ENCODE results near the gene CNN3. TPM values are rescaled to one million over a fixed set of nuclear protein-coding genes. Genes with fewer than 3 reads are reported as not detected.

The CNN3 gene
- total and polyA plus RNA-seq, 2 donors from 2014 or later = 232 to 291 TPM

DNA sequence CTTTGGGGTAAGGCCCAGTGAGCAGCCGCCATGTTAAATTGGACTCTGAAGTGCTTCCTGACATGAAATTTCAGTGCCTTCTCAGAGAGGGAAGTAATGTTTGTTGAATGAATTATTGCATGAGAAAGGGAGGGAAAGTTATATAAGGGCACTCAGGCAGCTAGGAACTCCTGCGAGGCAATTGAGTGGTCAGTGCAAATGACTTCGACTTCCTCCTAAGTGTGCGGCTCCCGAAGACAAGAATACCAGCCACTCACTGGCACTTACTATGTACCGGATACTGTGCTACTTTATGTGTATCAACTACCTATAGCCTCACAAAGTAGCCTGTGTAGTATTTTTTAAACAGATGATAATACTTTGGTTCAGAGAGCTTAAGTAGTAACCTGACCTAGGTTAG, 52.5 kb downstream of the CNN3 start:
- no peaks in the 10 kb centered on the region for H3K27me3 ChIP-seq (ENCODE audit: control insufficient read depth, insufficient read depth, low read length)
- H3K9ac ChIP-seq (ENCODE audit: low read length in 3 of 3) = no peak overlapping the region
- no peak overlapping the region for H3K4me3 ChIP-seq (ENCODE audit: low read length in 3 of 3)
- H3K36me3 ChIP-seq (ENCODE audit: control insufficient read depth in 2 of 3, insufficient read depth in 3 of 3, low read length in 3 of 3) = peaks cover 0 to 26% (median 2%) of the 10 kb centered on the region in 3 donors
- H3K4me1 ChIP-seq (ENCODE audit: control insufficient read depth in 2 of 3, insufficient read depth in 2 of 3, low read depth in 1 of 3, low read length in 3 of 3) = no peaks in the 10 kb centered on the region
- intact Hi-C loops (cut with DNase I) = no loop called here
- DNase-seq = no peak
- FAIRE-seq = no peak
- TF ChIP-seq, protein P1, sequence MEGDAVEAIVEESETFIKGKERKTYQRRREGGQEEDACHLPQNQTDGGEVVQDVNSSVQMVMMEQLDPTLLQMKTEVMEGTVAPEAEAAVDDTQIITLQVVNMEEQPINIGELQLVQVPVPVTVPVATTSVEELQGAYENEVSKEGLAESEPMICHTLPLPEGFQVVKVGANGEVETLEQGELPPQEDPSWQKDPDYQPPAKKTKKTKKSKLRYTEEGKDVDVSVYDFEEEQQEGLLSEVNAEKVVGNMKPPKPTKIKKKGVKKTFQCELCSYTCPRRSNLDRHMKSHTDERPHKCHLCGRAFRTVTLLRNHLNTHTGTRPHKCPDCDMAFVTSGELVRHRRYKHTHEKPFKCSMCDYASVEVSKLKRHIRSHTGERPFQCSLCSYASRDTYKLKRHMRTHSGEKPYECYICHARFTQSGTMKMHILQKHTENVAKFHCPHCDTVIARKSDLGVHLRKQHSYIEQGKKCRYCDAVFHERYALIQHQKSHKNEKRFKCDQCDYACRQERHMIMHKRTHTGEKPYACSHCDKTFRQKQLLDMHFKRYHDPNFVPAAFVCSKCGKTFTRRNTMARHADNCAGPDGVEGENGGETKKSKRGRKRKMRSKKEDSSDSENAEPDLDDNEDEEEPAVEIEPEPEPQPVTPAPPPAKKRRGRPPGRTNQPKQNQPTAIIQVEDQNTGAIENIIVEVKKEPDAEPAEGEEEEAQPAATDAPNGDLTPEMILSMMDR (IDR thresholded peaks at IDR 0.05; ENCODE audit: borderline replicate concordance, extremely low read depth, insufficient read depth) = no peak
- H3K9me3 ChIP-seq (ENCODE audit: control insufficient read depth in 2 of 3, insufficient read depth in 1 of 3, low read length in 3 of 3) = no peaks in the 10 kb centered on the region
- H3K27ac ChIP-seq (ENCODE audit: low read depth in 2 of 2, low read length in 2 of 2) = no peak overlapping the region

DNA sequence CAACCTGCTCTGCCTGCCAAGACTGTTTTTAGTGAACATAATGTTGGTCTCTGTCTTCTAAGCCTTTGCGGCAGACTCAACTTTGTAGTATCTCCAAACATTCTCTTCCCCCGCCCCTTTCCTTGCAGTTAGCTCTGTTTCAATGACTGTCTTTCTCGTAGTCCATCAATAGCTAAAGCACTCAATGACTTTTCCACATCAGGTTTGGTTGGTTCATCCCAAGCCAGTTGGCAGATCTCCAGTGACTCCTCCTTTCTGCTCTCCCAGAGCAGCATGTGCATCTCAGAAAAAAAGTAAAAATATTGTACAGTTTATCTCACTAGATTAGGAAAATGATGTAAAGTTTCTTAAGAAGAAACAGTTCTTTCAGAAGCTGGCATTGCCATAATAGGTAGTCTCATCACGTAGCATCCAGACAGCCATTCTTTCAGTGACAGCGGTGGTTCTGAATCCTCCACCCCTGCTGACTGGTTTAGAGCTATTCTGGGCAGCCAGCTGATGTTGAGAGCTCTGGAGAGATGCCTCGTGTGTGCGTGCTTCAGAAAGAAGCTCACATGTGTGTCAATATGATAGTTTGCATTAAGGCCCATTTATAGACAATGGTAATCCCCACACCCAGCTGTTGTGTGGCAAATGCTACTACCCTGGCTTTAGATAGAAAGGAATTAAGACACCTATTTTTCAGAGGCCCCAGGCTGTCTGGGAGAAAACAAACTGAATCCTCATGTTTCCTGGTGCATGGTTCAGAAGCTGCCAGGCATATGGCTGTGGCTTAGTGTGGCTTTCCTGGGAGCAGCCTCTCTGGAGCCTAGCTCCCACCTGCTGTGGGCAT, 53.2 kb downstream of the CNN3 start:
- intact Hi-C loops (cut with DNase I) = no loop called here

DNA sequence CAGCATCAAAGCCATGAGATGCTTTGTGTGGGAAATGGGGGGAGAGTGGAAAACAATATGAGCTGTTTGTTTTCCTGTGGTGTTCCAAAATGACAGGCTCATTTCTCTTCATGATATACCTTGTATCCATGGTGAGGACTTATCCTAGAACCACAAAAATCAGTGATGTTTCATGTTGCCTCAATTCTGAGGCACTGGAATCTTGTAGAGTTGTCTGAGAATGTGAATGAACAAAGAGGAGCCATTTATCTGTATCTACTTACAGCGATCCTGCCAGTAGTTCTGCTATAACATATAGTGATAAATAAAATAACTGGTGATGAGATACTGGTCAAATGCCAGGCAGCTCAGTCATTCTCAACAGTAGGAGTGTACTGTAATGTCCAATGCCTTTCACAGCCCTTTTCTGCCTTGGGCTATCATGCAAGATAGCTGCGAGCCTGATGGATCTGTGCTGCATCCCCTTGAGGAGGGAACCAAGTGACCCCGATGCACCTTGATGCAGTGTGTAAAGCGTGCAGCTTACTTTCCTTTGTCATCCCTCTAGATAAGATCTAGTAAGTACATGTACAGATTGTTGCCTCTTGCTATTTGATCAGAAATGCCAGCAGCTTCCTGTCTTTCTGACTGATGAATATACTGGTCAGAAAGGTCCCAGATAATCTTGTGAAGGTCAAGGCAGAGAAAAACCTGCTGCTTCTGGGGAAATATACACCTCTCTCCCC, 54.0 kb downstream of the CNN3 start:
- Histone ChIP-seq H3K36me3 (ENCODE audit: control insufficient read depth in 2 of 3, insufficient read depth in 3 of 3, low read length in 3 of 3) (peaks cover 0 to 26% (median 2%) of the 10 kb centered on the region in 3 donors), H3K9ac (ENCODE audit: low read length in 3 of 3) (no peak overlapping the region), H3K9me3 (ENCODE audit: control insufficient read depth in 2 of 3, insufficient read depth in 1 of 3, low read length in 3 of 3) (no peaks in the 10 kb centered on the region), H3K4me3 (ENCODE audit: low read length in 3 of 3) (no peak overlapping the region), H3K4me1 (ENCODE audit: control insufficient read depth in 2 of 3, insufficient read depth in 2 of 3, low read depth in 1 of 3, low read length in 3 of 3) (no peaks in the 10 kb centered on the region), H3K27ac (ENCODE audit: low read depth in 2 of 2, low read length in 2 of 2) (no peak overlapping the region), H3K27me3 (ENCODE audit: control insufficient read depth, insufficient read depth, low read length) (no peaks in the 10 kb centered on the region)
- intact Hi-C loops (cut with DNase I) = no loop called here
- TF ChIP-seq, protein P1 (IDR thresholded peaks at IDR 0.05; ENCODE audit: borderline replicate concordance, extremely low read depth, insufficient read depth) = no peak
- DNase-seq (no peak), FAIRE-seq (no peak)

More for the DNA sequence above, 53.2 kb downstream of the CNN3 start:
- no peak for DNase-seq
- TF ChIP-seq, protein P1 (IDR thresholded peaks at IDR 0.05; ENCODE audit: borderline replicate concordance, extremely low read depth, insufficient read depth) = no peak
- H3K9me3 ChIP-seq (ENCODE audit: control insufficient read depth in 2 of 3, insufficient read depth in 1 of 3, low read length in 3 of 3) = no peaks in the 10 kb centered on the region
- H3K27me3 ChIP-seq (ENCODE audit: control insufficient read depth, insufficient read depth, low read length) = no peaks in the 10 kb centered on the region
- H3K4me3 ChIP-seq (ENCODE audit: low read length in 3 of 3) = no peak overlapping the region
- no peaks in the 10 kb centered on the region for H3K4me1 ChIP-seq (ENCODE audit: control insufficient read depth in 2 of 3, insufficient read depth in 2 of 3, low read depth in 1 of 3, low read length in 3 of 3)
- no peak overlapping the region for H3K9ac ChIP-seq (ENCODE audit: low read length in 3 of 3)
- FAIRE-seq = no peak
- peaks cover 0 to 26% (median 2%) of the 10 kb centered on the region in 3 donors for H3K36me3 ChIP-seq (ENCODE audit: control insufficient read depth in 2 of 3, insufficient read depth in 3 of 3, low read length in 3 of 3)
- no peak overlapping the region for H3K27ac ChIP-seq (ENCODE audit: low read depth in 2 of 2, low read length in 2 of 2)

Data from kidney (tissue), 14 donors.